Stimulated activated CD8-positive, alpha-beta memory T cell treated with anti-CD3 and anti-CD28 coated beads, Interleukin-15, amount 100 ng/mL, for 4 hours (primary cell): ENCODE measurements around the gene MAP7D3.
"Not testable (repeated sequence)": the region's sequence is repeated elsewhere in the genome, so short reads cannot be mapped to it uniquely, and the experiment has no call there.

ENCODE experiments used
- DNase-seq, 2 donors: peaks; one replicate each; pipeline ENCODE4 v3.0.0-alpha.2; 2020; ENCODE audit warnings: low read depth in 2 of 2

MAP7D3 gene

GRCh38 chrX:136251041-136251991, at the start of gene MAP7D3:
Gene MAP7D3, minus strand, starts transcription at chrX:136251400. Its CDS starts 42 bp downstream, at chrX:136251358.
- DNase-seq, result peak in 1 of 2 donors; percentile 37

DNA sequence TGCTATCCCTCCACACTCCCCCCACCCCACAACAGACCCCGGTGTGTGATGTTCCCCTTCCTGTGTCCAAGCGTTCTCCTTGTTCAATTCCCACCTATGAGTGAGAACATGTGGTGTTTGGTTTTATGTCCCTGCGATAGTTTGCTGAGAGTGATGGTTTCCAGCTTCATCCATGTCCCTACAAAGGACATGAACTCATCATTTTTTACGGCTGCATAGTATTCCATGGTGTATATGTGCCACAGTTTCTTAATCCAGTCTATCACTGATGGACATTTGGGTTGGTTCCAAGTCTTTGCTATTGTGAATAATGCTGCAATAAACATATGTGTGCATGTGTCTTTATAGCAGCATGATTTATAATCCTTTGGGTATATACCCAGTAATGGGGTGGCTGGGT, 49.5 kb upstream of the MAP7D3 start, which contains the start of gene ADGRG4:
ADGRG4 (plus strand) TSS at position 243 of the 400 bp plus-strand sequence. CDS start 7,815 bp downstream, outside the sequence.
- not testable (repeated sequence) for DNase-seq

GRCh38 chrX:136295380-136295779, 44.2 kb upstream of the MAP7D3 start:
- DNase-seq, result no peak

GRCh38 chrX:136292656-136293055, 41.5 kb upstream of the MAP7D3 start:
- DNase-seq, result no peak

GRCh38 chrX:136291824-136292223, 40.6 kb upstream of the MAP7D3 start:
- no peak for DNase-seq

DNA sequence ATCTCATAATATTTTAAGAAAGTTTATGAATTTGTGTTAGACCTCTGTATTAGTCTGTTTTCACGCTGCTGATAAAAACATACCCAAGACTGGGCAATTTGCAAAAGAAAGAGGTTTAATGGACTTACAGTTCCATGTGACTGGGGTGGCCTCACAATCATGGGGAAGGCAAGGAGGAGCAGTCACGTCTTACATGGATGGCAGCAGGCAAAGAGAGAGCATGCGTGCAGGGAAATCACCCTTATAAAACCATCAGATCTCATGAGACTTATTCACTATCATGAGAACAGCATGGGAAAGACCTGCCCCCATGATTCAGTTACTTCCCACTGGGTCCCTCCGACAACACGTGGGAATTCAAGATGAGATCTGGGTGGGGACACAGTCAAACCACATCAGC, 35.2 kb upstream of the MAP7D3 start:
- not testable (repeated sequence) for DNase-seq

- no peak for DNase-seq
Measured at GRCh38 chrX:136275553-136275952, 24.4 kb upstream of the MAP7D3 start.

DNA sequence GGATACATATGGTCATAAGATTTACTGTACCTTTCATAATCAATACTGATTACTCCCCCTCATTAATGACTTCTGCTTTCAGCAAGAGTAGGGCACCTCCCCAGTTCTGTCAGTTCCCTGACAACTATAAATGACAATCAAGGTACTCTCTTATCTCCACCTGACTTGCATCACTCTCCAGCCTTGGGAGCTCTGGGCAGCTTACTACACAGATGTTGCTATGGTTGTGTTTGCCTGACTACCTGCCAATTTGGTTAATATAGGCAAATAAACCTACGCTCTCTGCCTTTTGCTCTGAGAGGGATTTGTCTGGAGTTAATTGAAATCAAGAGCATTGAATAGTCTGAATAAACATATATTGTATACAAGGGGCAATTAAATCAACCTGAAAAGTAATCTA, 22.8 kb upstream of the MAP7D3 start:
- DNase-seq, result no peak

- no peak for DNase-seq
Measured at GRCh38 chrX:136272325-136272724, 21.1 kb upstream of the MAP7D3 start.

DNA sequence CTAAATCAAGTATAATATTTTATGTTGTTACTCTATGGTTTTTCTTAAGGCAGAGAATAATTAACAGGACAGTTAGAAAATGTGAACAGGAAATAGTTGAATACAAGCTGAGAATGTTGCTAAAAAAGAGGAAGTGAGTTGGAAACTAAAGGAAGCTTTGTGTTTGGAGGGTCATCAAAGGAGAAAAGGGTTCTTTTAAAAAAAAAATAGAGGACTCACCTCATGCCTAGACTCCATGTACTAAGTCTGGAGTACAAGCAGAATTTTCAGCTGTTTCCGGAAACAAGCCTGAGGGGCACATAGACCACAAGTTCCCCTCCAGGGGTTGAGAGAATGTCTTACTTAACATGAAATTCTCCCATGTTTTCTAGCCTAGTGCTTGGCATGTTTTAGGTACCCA, 20.1 kb upstream of the MAP7D3 start:
- DNase-seq, result no peak

DNA sequence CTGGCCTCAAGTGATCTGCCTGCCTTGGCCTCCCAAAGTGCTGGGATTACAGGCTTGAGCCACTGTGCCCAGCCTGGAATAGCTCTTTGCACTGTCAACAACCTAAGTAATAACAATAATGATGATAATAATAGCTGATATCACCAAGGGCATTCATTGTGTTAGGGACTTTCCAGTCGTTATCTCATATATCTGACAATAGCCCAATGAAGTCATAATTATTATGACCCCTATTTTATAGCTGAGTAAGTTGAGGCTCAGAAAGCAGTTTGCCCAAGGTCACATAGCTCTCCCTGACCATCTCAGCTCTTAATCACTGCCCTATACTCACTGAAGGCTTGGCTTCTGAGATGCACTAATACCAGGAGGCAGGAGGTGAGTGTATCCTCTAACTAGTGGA, 18.7 kb upstream of the MAP7D3 start:
- DNase-seq, result no peak

- DNase-seq, result peak; percentile 3 to 19
Measured at GRCh38 chrX:136268051-136269048, 17.1 kb upstream of the MAP7D3 start.

- no peak for DNase-seq
Measured at GRCh38 chrX:136266828-136267227, 15.6 kb upstream of the MAP7D3 start.

DNA sequence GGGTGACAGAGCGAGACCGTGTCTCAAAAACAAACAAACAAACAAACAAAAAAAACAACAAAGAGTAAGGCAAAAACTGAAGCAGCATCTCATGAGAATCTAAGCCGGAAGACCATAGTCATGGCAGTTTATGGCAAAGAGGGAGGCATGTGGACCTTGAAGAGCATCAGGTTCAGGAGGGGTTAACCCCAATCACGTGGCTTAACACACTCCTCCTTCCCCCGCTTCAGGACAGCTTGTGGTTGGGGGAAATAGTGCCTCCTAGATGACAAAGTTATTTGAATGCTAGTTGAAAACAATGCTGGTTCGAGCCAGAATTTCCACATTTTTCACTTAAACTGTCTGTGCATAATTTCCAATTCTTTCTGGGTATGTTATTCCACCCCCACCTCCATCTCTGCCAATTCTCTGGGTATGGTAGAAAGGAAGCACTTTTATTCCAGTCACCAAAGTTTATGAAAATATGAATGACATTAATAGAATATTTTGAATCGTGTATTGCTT, 11.7 kb upstream of the MAP7D3 start:
- DNase-seq, result no peak

GRCh38 chrX:136262243-136262642, 11.0 kb upstream of the MAP7D3 start:
- no peak for DNase-seq

GRCh38 chrX:136261321-136261720, 10.1 kb upstream of the MAP7D3 start:
- no peak for DNase-seq

DNA sequence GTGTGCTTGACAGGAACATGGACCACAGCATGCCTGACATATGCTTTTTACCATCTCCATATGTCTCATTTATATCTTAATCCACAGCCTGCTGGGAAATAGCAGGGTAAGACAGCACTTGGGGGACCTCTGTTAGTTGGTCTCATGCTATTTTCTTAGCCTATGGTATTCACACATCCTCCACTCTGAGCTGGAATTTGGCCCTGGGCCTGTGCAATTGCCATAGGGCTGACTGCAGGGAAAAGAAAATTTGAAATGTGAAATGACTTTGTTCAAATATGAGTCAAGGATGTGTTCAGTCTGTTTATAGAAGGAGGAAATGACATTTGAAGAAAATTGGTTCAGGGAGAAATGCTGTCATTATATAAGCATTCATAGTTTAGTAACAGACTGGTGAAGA, 9.6 kb upstream of the MAP7D3 start:
- no peak for DNase-seq

GRCh38 chrX:136259543-136259942, 8.3 kb upstream of the MAP7D3 start:
- no peak for DNase-seq

- DNase-seq, result no peak
Measured at GRCh38 chrX:136258951-136259350, 7.8 kb upstream of the MAP7D3 start.

- no peak for DNase-seq
Measured at GRCh38 chrX:136256026-136256425, 4.8 kb upstream of the MAP7D3 start.

GRCh38 chrX:136255541-136255940, 4.3 kb upstream of the MAP7D3 start:
- DNase-seq, result no peak
